ENCODE results near the gene ZBTB43. TPM values are rescaled to one million over a fixed set of nuclear protein-coding genes. Genes with fewer than 3 reads are reported as not detected.

ZBTB43 gene
- total and polyA plus RNA-seq, 4 donors: 4.6 to 64.3 (median 14.5) TPM

DNA sequence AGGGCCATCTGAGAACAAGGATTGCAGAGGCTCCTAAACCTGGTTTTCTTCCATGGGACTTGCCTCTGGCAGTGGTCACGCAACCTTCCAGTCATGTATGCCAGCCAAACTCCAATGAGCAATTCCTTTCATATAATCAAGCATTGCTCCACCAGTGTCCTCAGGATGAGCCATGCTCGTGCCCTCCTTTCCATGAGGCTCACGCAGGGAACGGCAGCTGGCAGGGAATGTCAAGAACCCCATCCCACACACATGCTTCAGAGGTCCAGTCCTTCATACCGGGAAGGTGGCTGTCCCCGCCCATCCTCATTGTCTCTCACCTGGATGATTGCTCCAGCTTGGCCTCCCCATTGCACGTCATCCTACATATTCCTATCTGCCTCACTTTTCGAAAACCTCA is 42.2 kb downstream of the ZBTB43 start:
- DNase-seq (no peak), ATAC-seq (ENCODE audit: insufficient read depth, low FRiP score) (no peak)
- TF ChIP-seq, protein P1, sequence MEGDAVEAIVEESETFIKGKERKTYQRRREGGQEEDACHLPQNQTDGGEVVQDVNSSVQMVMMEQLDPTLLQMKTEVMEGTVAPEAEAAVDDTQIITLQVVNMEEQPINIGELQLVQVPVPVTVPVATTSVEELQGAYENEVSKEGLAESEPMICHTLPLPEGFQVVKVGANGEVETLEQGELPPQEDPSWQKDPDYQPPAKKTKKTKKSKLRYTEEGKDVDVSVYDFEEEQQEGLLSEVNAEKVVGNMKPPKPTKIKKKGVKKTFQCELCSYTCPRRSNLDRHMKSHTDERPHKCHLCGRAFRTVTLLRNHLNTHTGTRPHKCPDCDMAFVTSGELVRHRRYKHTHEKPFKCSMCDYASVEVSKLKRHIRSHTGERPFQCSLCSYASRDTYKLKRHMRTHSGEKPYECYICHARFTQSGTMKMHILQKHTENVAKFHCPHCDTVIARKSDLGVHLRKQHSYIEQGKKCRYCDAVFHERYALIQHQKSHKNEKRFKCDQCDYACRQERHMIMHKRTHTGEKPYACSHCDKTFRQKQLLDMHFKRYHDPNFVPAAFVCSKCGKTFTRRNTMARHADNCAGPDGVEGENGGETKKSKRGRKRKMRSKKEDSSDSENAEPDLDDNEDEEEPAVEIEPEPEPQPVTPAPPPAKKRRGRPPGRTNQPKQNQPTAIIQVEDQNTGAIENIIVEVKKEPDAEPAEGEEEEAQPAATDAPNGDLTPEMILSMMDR (IDR thresholded peaks at IDR 0.05; ENCODE audit: control extremely low read depth, extremely low read depth): no peak
- Histone ChIP-seq H3K27ac (ENCODE audit: low read depth in 1 of 2, low read length in 1 of 2) (no peak overlapping the region), H3K9me3 (ENCODE audit: control insufficient read depth in 4 of 4, insufficient read depth in 3 of 4, low read length in 3 of 4) (no peaks in the 10 kb centered on the region), H3K4me1 (ENCODE audit: control insufficient read depth in 5 of 5, insufficient read depth in 5 of 5, low read length in 5 of 5) (peaks cover 0 to 2% (median 0%) of the 10 kb centered on the region in 5 donors), H3K36me3 (ENCODE audit: control insufficient read depth in 4 of 4, insufficient read depth in 4 of 4, low read length in 4 of 4) (no peaks in the 10 kb centered on the region), H3K27me3 (ENCODE audit: control insufficient read depth in 3 of 3, insufficient read depth in 3 of 3, low read length in 2 of 3) (peaks cover 0 to 3% (median 0%) of the 10 kb centered on the region in 3 donors), H3K9ac (ENCODE audit: insufficient read depth in 1 of 2, low read length in 2 of 2) (no peak overlapping the region), H3K4me3 (no peak overlapping the region)
- WGBS, 2 donors: 91 to 94% methylated on average over 8 of the region's 8 CpGs

- Histone ChIP-seq H3K27me3 (ENCODE audit: control insufficient read depth in 3 of 3, insufficient read depth in 3 of 3, low read length in 2 of 3) (peaks cover 0 to 4% (median 3%) of the 10 kb centered on the region in 3 donors), H3K9ac (ENCODE audit: insufficient read depth in 1 of 2, low read length in 2 of 2) (no peak overlapping the region), H3K4me3 (no peak overlapping the region), H3K36me3 (ENCODE audit: control insufficient read depth in 4 of 4, insufficient read depth in 4 of 4, low read length in 4 of 4) (no peaks in the 10 kb centered on the region), H3K27ac (ENCODE audit: low read depth in 1 of 2, low read length in 1 of 2) (no peak overlapping the region), H3K4me1 (ENCODE audit: control insufficient read depth in 5 of 5, insufficient read depth in 5 of 5, low read length in 5 of 5) (no peaks in the 10 kb centered on the region), H3K9me3 (ENCODE audit: control insufficient read depth in 4 of 4, insufficient read depth in 3 of 4, low read length in 3 of 4) (no peaks in the 10 kb centered on the region)
- ATAC-seq (ENCODE audit: insufficient read depth, low FRiP score) (no peak), DNase-seq (no peak)
- 55 to 68% methylated on average over 8 of the region's 8 CpGs for WGBS, 2 donors
- TF ChIP-seq, protein P1 (IDR thresholded peaks at IDR 0.05; ENCODE audit: control extremely low read depth, extremely low read depth): no peak
Measured at GRCh38 chr9:126849591-126850225, 44.9 kb downstream of the ZBTB43 start.

DNA sequence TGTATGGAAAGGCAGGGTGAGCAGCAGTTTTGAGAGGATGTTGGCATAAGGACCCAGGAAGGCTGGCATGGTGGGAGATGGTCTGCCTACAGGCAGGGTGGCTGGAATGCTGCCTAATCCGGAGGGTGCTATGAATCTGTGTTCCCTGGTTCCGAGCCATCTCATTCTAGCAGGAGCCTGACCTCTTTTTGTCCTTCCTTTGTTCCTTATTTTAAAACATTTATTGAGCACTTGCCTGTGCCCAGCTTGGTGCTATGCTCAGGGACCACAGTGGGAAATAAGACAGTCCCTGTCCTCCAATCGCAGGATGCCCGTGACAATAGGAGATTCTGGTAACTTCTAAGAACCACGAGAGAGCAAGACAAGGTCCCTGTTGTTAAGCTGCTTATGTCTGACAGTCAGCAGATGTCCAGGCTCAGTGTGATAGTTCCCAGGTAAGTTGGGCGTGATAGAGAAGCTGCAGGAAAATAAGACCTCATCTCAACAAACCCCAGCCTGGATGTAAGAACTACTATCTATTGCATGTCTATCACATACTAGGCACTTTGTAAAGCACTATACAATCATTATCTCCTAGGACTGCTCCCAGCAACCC is 46.5 kb downstream of the ZBTB43 start:
- H3K9me3 ChIP-seq (ENCODE audit: control insufficient read depth in 4 of 4, insufficient read depth in 3 of 4, low read length in 3 of 4): no peaks in the 10 kb centered on the region
- no peak overlapping the region for H3K27ac ChIP-seq (ENCODE audit: low read depth in 1 of 2, low read length in 1 of 2)
- ATAC-seq (ENCODE audit: insufficient read depth, low FRiP score) (no peak), DNase-seq (no peak)
- H3K9ac ChIP-seq (ENCODE audit: insufficient read depth in 1 of 2, low read length in 2 of 2): no peak overlapping the region
- no peaks in the 10 kb centered on the region for H3K36me3 ChIP-seq (ENCODE audit: control insufficient read depth in 4 of 4, insufficient read depth in 4 of 4, low read length in 4 of 4)
- H3K27me3 ChIP-seq (ENCODE audit: control insufficient read depth in 3 of 3, insufficient read depth in 3 of 3, low read length in 2 of 3): peaks cover 0 to 4% (median 3%) of the 10 kb centered on the region in 3 donors
- no peaks in the 10 kb centered on the region for H3K4me1 ChIP-seq (ENCODE audit: control insufficient read depth in 5 of 5, insufficient read depth in 5 of 5, low read length in 5 of 5)
- TF ChIP-seq, protein P1 (IDR thresholded peaks at IDR 0.05; ENCODE audit: control extremely low read depth, extremely low read depth): no peak
- H3K4me3 ChIP-seq: no peak overlapping the region
- 87 to 90% methylated on average over 6 of the region's 6 CpGs for WGBS, 2 donors
